IMR-90 (cell line): ENCODE measurements around the gene CAMK2D. TPM values are rescaled to one million over a fixed set of nuclear protein-coding genes. Genes with fewer than 3 reads are reported as not detected.

Source experiments
- ATAC-seq: fragments of 200-7000 bp; cut with Tn5 transposase; 2 replicates; pipeline ENCODE4 v1.9.1; 2020; ENCODE audit warnings: low read depth, mild to moderate bottlenecking, moderate library complexity
- BruUV-seq: library from RNA; stranded (reverse); fragments of 400-500 nt; replicated peaks from 2 replicates; lab custom pipeline; 2021; lab: Mats Ljungman, UMichigan
- CTCF ChIA-PET: fragments of 300-600 bp; formaldehyde crosslinking; extraction: SDS; loops from one replicate; lab custom pipeline; 2021; ENCODE audit warnings: antibody characterized with exemption; lab: Yijun Ruan, JAX
- POLR2A ChIA-PET: fragments of 300-600 bp; sonication (Branson Sonifier 250); formaldehyde crosslinking; loops from one replicate; lab custom pipeline; 2022; ENCODE audit warnings: antibody characterized with exemption; ENCODE audit not compliant: unreplicated experiment; lab: Charles Lee
- DNase-seq: peaks from one replicate; pipeline ENCODE4 v3.0.0; 2013
- H2AFZ ChIP-seq: replicated peaks from 2 replicates; pipeline ENCODE3; 2013; ENCODE audit warnings: low read length, mild to moderate bottlenecking; ENCODE audit not compliant: poor library complexity
- H2AK5ac ChIP-seq: 2 replicates; pipeline ENCODE4 v1.6.1; 2013; ENCODE audit warnings: low read depth, low read length, inconsistent platforms
- H2AK9ac ChIP-seq: replicated peaks from 2 replicates; pipeline ENCODE3; 2013; ENCODE audit warnings: mild to moderate bottlenecking, low read depth, low read length, moderate library complexity; ENCODE audit not compliant: poor library complexity
- H2BK120ac ChIP-seq: 2 replicates; pipeline ENCODE4 v1.6.1; 2013; ENCODE audit warnings: low read depth, low read length, inconsistent platforms
- H2BK15ac ChIP-seq: 3 replicates; pipeline ENCODE4 v1.6.1; 2013; ENCODE audit warnings: low read depth, low read length, inconsistent platforms
- H2BK20ac ChIP-seq: 2 replicates; pipeline ENCODE4 v1.6.1; 2013; ENCODE audit warnings: low read depth, mild to moderate bottlenecking, inconsistent platforms, low read length, moderate library complexity
- H2BK5ac ChIP-seq: 2 replicates; pipeline ENCODE4 v1.6.1; 2013; ENCODE audit warnings: mild to moderate bottlenecking, low read depth, low read length, inconsistent platforms; ENCODE audit not compliant: poor library complexity, severe bottlenecking
- H3K14ac ChIP-seq: replicated peaks from 2 replicates; pipeline ENCODE4 v1.6.1; 2013; ENCODE audit warnings: low read depth, low read length, inconsistent platforms
- H3K18ac ChIP-seq: 2 replicates; pipeline ENCODE4 v1.6.1; 2013; ENCODE audit warnings: low read depth, low read length, control low read depth
- H3K23ac ChIP-seq: 2 replicates; pipeline ENCODE4 v1.6.1; 2013; ENCODE audit warnings: low read depth, low read length, inconsistent platforms
- H3K27ac ChIP-seq: 2 replicates; pipeline ENCODE4 v1.5.1; 2013; ENCODE audit warnings: mild to moderate bottlenecking, control low read depth, low read length; ENCODE audit not compliant: insufficient read depth
- H3K27me3 ChIP-seq: 2 replicates; pipeline ENCODE4 v1.6.1; 2013; ENCODE audit warnings: low read length; ENCODE audit not compliant: control insufficient read depth, insufficient read depth
- H3K36me3 ChIP-seq: 2 replicates; pipeline ENCODE4 v1.6.1; 2013; ENCODE audit warnings: low read length, mixed read lengths; ENCODE audit not compliant: control insufficient read depth, insufficient read depth
- H3K4ac ChIP-seq: 2 replicates; pipeline ENCODE4 v1.6.1; 2013; ENCODE audit warnings: low read depth, low read length, inconsistent platforms
- H3K4me1 ChIP-seq: 2 replicates; pipeline ENCODE4 v1.6.1; 2013; ENCODE audit warnings: low read length, mixed read lengths; ENCODE audit not compliant: control insufficient read depth, insufficient read depth
- H3K4me2 ChIP-seq: 2 replicates; pipeline ENCODE4 v1.6.1; 2013; ENCODE audit warnings: low read depth, mild to moderate bottlenecking, control low read depth, low read length, moderate library complexity
- H3K4me3 ChIP-seq: 2 replicates; pipeline ENCODE4 v1.5.1; 2013; ENCODE audit warnings: low read depth, mild to moderate bottlenecking, control low read depth, low read length, moderate library complexity; ENCODE audit not compliant: insufficient read depth
- H3K56ac ChIP-seq: 2 replicates; pipeline ENCODE4 v1.6.1; 2013; ENCODE audit warnings: low read length, inconsistent platforms; ENCODE audit not compliant: insufficient read depth; ENCODE audit errors: extremely low read depth
- H3K79me1 ChIP-seq, 2 experiments: 2 replicates each; pipeline ENCODE4 v1.6.1; 2013; ENCODE audit warnings: low read length in 2 of 2, inconsistent platforms in 1 of 2, low read depth in 1 of 2
- H3K9ac ChIP-seq: 2 replicates; pipeline ENCODE4 v1.6.1; 2013; ENCODE audit warnings: low read depth, low read length, control low read depth
- H3K9me1 ChIP-seq: 2 replicates; pipeline ENCODE4 v1.6.1; 2013; ENCODE audit warnings: low read length, inconsistent platforms; ENCODE audit not compliant: insufficient read depth
- H3K9me3 ChIP-seq: 2 replicates; pipeline ENCODE4 v1.6.1; 2013; ENCODE audit warnings: low read length; ENCODE audit not compliant: control insufficient read depth, insufficient read depth
- H4K20me1 ChIP-seq: 2 replicates; pipeline ENCODE4 v1.6.1; 2013; ENCODE audit warnings: low read length, inconsistent platforms; ENCODE audit not compliant: insufficient read depth
- H4K5ac ChIP-seq: 2 replicates; pipeline ENCODE4 v1.6.1; 2013; ENCODE audit warnings: mild to moderate bottlenecking, low read depth, low read length, control low read depth
- H4K8ac ChIP-seq, 2 experiments: 2 replicates each; pipeline ENCODE4 v1.6.1; 2013; ENCODE audit warnings: low read depth in 2 of 2, low read length in 2 of 2, control low read depth in 1 of 2, inconsistent platforms in 1 of 2
- H4K91ac ChIP-seq: 2 replicates; pipeline ENCODE4 v1.6.1; 2013; ENCODE audit warnings: low read depth, low read length, inconsistent platforms; ENCODE audit not compliant: insufficient read depth
- MAZ ChIP-seq: IDR thresholded peaks from 2 replicates; pipeline ENCODE4 v1.6.1; 2012; ENCODE audit warnings: low read depth, mild to moderate bottlenecking, low read length, improper control_type of control experiment, moderate library complexity, borderline replicate concordance
- MXI1 ChIP-seq: IDR thresholded peaks from 2 replicates; pipeline ENCODE4 v1.6.1; 2012; ENCODE audit warnings: low read depth, mild to moderate bottlenecking, low read length, moderate library complexity, borderline replicate concordance
- RAD21 ChIP-seq: IDR thresholded peaks from 2 replicates; pipeline ENCODE4 v1.6.1; 2012; ENCODE audit warnings: low read length, improper control_type of control experiment
- SMC3 ChIP-seq: fragments of 150-350 bp; IDR thresholded peaks from 2 replicates; pipeline ENCODE4 v1.6.1; 2016; ENCODE audit warnings: low read depth, mild to moderate bottlenecking, antibody characterized with exemption, low read length, moderate library complexity
- WGBS, 2 experiments: methylation state at CpG; one replicate each; pipeline versions ENCODE4 v1.1.5 to v1.1.7; 2013; ENCODE audit warnings: missing lambda C conversion rate in 2 of 2; ENCODE audit not compliant: insufficient read length in 1 of 2; ENCODE audit errors: extremely low coverage in 2 of 2; 5-methylcytosine and 5-hydroxymethylcytosine counted together
- dilution Hi-C: fragments of 300-500 bp; cut with HindIII; formaldehyde crosslinking; loops from one replicate; pipeline ENCODE4 v1.14.3; 2018; ENCODE audit warnings: low sequenced_read_pairs; ENCODE audit not compliant: unreplicated experiment
- in situ Hi-C: fragments of 300-500 bp; cut with MboI; formaldehyde crosslinking; loops from 3 replicates; pipeline ENCODE4 v1.14.3; 2019; ENCODE audit warnings: low sequenced_read_pairs, inconsistent platforms, mixed read lengths
- intact Hi-C: fragments of 100-400 bp; cut with micrococcal nuclease; formaldehyde crosslinking; loops from 2 replicates; pipeline ENCODE4 v1.10.0; 2022
- polyA plus RNA-seq, 3 experiments: library from polyadenylated mRNA; depleted of rRNA; stranded (reverse); fragments of >200 nt; gene quantifications; 2 replicates each; pipeline ENCODE4 v1.2.3, GENCODE V29; 2012; ENCODE audit warnings: low replicate concordance in 1 of 3
- total RNA-seq: library from RNA; depleted of rRNA; stranded (reverse); fragments of >200 nt; gene quantifications from 2 replicates; pipeline ENCODE4 v1.2.3, GENCODE V29; 2012
- TF ChIP-seq, protein P1 (sequence below): fragments of 150-350 bp; IDR thresholded peaks from 2 replicates; pipeline ENCODE4 v1.6.1; 2017; ENCODE audit warnings: mild to moderate bottlenecking, antibody characterized with exemption, low read length, low read depth
- TF ChIP-seq, protein P2 (sequence below): fragments of 150-350 bp; IDR thresholded peaks from 2 replicates; pipeline ENCODE4 v1.6.1; 2016; ENCODE audit warnings: low read depth, mild to moderate bottlenecking, low read length, moderate library complexity, borderline replicate concordance

The CAMK2D gene
- total and polyA plus RNA-seq, 2 of the 4 experiments (the other 2 are of a cell fraction), result 44.6 to 156 TPM

DNA sequence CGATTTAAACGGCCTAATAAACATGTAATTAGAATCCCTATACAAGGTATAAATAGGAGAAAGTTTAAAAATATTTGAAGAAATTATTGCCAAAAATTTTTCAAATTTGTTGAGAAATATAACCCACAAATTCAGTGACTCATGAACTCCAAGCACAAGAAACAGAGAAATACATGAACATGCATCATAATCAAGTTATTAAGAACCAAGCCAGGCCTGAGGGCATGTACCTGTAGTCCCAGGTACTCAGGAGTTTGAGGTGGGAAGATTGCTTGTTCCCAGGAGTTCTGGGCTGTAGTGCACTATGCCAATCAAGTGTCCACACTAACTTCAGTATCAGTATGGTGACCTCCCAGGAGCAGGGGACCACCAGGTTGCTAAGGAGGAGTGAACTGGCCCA is 341.9 kb downstream of the CAMK2D start:
- dilution Hi-C loops, result no loop called here
- TF ChIP-seq, protein P1, sequence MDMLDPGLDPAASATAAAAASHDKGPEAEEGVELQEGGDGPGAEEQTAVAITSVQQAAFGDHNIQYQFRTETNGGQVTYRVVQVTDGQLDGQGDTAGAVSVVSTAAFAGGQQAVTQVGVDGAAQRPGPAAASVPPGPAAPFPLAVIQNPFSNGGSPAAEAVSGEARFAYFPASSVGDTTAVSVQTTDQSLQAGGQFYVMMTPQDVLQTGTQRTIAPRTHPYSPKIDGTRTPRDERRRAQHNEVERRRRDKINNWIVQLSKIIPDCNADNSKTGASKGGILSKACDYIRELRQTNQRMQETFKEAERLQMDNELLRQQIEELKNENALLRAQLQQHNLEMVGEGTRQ, result no peak
- TF ChIP-seq SMC3 (no peak), MXI1 (no peak), RAD21 (no peak), MAZ (no peak)
- TF ChIP-seq, protein P2, sequence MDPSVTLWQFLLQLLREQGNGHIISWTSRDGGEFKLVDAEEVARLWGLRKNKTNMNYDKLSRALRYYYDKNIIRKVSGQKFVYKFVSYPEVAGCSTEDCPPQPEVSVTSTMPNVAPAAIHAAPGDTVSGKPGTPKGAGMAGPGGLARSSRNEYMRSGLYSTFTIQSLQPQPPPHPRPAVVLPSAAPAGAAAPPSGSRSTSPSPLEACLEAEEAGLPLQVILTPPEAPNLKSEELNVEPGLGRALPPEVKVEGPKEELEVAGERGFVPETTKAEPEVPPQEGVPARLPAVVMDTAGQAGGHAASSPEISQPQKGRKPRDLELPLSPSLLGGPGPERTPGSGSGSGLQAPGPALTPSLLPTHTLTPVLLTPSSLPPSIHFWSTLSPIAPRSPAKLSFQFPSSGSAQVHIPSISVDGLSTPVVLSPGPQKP, result no peak
- Histone ChIP-seq H3K9me3 (peaks cover 3% of the 10 kb centered on the region; the same call in 1 of the 2 replicates), H3K4me2 (no peak overlapping the region), H2BK5ac (no peak overlapping the region), H3K79me1 (no peaks in the 10 kb centered on the region), H3K27ac (no peak overlapping the region), H3K56ac (no peak overlapping the region), H2BK20ac (no peak overlapping the region), H3K9ac (no peak overlapping the region), H3K4me3 (no peak overlapping the region), H2BK120ac (no peak overlapping the region), H2AFZ (no peak overlapping the region), H2AK5ac (no peak overlapping the region), H3K36me3 (no peaks in the 10 kb centered on the region), H3K4me1 (no peaks in the 10 kb centered on the region), H3K9me1 (no peaks in the 10 kb centered on the region), H4K20me1 (no peaks in the 10 kb centered on the region), H3K18ac (no peak overlapping the region), H3K4ac (no peak overlapping the region), H4K8ac (no peak overlapping the region), H4K5ac (no peak overlapping the region), H3K14ac (no peak overlapping the region), H3K23ac (no peak overlapping the region), H2AK9ac (no peak overlapping the region), H2BK15ac (no peak overlapping the region), H4K91ac (no peak overlapping the region), H3K27me3 (no peaks in the 10 kb centered on the region)
- intact Hi-C loops, result no loop called here
- POLR2A ChIA-PET, result no interaction called here
- ATAC-seq (no peak), DNase-seq (no peak)
- WGBS, 2 experiments, result no CpG with 5 or more reads among the region's 2 CpGs
- CTCF ChIA-PET, result no interaction called here
- in situ Hi-C loops, result no loop called here
- BruUV-seq, result no TSS peak
